Left hindlimb (tissue), 1 donor: ENCODE data around the gene FCHSD2.
"Not testable (repeated sequence)": the region's sequence is repeated elsewhere in the genome, so short reads cannot be mapped to it uniquely, and the experiment has no call there.

Experiments
- DNase-seq: peaks from one replicate; pipeline ENCODE4 v3.0.0-alpha.2; 2018

The FCHSD2 gene

DNA sequence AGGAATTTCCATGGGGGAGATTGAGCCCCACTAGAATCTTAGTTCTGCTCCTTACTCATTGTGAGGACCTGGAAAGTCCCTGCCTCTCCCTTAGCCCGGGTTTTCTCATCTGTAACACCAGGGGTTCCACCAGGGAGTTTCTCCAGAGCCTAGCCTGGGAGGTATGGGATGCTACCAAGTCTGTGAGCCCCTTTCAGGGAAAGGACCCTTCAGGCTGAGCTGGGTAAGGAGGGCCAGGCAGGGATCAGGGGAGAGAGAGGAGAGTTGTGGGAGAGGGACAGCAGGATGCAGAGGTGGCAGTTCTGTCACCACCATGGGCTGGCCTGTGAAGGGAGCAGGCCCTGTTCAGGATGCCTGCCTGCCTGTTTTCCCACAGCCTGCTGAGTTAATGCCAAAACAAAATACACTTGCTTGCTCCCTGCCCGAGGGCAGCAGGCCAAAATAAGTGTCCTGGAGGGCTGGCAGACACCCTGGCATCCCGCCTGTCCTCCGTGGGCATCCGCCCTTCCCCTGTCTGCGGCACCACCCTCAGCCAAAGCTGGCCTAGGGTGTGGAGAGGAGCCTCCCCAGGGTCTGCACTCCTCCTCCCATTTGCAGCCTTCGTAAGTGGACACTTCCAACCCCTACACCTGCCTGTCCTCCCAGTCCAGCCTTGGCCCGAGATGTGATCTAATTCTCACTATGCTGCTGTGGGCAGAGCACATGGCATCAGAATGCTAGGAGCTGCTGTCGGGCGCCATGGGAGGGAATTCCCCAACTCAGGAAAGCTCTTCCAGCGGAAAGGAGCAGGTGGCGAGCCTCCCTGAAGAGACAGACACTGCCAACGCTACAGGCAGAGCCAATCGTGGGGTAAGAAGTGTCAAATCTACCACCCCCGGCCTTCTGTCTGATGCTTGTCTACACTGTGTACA, 5.9 kb upstream of the FCHSD2 start:
- no peak for DNase-seq

DNA sequence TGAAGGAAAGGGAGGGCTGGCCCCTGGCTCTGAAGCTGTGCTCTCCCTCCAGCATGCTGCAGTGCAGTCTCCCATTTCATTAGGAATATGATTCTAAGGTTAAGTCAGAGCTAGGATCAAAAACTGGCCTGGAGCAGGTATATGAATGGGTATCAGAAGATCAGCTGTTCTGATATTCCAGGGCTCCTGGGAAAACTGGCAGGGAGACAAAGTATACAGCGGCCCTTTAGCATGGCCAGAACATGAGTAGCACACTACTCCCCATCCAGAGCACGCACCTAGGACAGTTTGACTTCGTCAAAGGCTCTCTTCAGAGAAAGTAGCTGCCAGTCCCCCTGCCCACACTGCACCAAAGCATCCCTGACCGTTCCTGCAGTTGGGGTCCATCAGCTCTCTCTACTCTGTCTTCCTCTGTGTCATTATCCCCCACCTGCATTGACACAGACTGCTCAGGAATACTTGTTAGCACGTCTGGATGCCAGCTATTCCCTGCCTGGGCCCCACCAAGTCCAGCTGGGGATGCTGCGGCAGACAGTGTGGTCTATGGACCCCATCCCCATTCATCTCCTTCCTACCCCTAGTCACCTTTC, 4.0 kb upstream of the FCHSD2 start:
- DNase-seq = no peak

DNA sequence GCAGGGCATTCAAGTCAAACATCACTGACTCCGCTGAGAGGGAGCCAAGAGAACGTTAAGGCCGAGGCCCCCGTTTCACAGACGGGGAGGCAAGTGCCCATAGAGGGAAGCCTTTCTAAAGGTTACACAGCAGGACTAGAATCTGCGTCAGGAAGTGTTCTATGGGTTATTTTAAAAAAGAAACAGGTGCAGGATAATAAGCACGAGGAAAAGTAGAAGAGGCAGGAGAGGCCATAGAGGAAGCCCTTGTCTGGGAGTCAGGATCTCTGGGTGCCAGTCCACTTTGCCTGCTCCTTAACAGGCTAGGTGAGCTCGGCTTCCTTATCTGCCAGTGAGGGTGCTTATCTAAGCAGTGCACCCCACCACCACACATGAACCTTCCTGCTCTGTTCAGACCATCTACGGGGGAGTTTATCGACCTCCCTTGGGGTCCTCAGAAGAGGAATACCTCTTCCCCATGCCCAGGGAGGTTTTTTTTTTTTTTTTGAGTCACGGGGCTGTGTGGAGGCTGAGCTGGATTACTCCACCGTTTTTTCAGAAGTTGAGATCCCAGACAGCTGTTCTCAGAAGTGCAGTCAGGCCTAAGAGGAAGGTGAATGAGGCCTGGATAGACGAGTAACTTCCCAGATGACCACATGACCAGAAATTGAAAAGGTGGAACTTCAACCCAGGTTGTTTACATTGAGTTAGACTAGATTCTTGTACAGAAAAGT, 1.2 kb upstream of the FCHSD2 start:
- DNase-seq = no peak

DNA sequence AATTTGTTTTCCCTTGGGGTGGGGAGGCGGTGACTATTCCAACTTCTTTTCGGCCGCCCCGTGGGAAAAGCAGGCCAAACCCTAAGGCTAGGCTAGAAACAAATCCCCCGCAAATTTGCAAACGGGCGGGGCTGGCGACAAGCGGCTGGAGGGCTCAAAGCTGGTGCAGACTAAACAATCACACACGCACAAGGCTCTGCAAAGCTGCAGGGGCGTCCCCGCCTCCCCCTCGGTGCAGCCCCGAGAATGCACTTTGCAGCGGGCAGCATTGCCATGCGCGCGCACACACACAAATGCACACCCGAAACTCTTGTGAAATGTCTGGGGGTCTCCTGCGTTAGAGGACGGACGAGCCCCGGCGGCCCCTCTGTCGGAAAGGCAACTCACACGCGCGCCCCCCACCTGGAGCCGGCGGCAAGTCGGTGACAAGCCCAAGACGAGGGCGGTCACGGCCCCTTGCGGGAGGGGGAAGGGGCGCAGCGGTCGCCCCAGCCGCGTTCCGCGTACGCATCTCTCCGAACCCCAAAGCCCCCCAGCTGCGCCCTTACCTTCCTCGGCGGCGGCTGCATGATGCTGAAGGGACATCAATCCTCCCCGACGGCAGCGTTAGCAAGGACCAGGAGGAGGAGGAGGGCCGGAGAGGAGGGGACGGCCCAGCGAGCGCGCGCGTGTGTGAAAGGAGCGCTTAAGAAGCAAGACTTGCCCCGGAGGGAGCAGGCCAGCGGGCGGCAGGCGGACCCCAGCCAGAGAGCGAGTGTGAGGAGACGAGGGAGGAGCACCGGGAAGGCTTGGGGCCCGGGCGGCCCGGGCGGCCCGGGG, 600 bp downstream of the FCHSD2 start:
- DNase-seq = peak; percentile 89

DNA sequence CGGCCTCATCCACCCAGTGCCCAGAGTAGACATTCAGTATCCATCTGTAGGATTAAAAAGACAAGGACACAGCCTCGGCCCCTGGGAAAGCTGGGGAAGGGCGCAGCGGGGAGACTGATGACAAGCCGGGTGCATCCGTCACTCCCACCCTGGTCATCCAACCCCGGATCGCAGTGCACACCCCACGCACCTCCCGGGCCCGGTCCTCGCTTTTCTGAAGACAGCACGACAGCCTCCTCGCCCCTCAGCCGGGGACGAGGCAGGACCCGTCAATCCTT, 1.1 kb downstream of the FCHSD2 start:
- DNase-seq = no peak

DNA sequence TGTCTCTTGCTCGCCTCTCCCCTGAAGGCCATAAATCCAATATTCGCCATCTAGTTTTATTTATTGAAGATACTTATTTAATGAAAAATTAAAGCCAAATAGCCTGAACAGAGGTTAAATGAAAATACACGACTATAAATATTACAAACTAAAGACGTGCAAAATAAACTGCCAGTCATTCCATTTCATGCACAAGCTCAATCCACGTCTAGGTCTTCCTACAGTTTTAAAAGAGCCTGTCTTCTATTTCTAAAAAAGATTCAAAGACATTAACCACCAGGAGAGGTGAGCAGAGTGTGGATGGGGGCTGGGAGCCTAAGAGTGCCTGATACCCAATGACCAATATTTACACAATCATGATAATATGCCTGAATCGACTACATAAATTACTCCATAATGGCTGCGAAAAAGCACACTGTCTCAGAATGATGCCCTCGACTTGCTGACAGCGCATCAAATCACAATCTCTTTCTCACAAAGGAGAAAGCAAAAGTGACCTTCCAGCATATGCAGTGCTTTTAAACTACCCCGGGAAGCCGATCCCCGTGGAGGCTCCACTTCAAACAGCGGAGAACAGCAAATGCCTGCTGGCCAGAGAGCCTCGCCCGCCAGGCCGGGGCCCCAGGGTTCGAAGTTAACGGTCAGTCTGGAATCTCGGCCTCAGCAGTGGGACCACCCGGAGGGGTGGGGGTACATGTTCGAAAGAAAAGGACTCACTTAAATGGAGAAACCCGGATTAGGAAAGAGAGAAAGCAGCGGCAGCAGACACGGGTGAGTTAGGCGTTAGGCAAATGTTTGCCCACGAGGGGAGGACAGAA, 1.7 kb downstream of the FCHSD2 start:
- no peak for DNase-seq

DNA sequence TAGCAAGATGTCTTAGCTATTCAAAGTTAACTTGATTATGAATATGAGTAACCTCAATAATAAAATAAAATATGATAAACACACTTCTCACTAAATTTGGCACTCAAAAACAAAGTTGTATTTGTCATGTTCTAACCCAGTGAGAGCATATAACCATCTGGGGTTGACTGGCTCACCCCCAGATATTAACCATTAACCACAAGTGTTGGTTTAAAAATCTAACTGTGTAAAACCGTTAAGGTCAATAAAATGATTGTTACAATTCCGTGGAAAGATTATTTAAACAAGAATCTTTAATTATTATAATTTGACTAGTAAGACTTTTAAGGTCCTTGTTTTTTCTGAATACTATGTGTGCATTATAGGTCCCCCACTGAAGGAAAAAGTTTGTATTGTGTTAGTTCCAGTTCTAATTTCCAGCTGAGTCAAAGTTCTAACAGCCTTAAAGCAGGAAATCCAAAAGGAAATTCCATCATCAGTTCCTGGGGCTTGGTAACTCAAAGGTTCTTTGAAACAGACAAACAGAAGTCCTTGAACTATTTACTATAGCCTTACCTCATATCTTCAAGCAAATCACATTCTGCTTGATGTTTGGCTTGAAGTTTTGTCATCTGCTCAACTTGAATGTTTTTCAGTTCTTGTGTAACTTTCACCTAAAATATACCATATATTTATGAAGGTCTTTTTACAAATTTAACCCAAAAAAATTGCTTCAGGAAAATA, 2.5 kb downstream of the FCHSD2 start:
- DNase-seq = no peak

DNA sequence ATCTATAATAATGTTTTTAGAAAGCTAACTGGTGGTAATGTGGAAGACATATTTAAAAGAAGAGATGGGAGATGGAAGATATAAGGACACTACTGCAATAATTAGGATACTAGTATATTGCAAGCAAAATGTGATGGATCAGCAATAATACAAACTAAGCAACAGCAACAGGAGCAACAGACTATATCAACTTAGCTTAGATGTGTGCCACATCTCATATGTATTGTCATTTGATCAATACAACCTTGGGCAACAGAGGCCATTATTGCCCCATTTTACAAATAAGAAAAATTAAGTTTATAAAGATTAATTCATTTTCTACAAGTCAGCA, 4.2 kb downstream of the FCHSD2 start:
- no peak for DNase-seq

DNA sequence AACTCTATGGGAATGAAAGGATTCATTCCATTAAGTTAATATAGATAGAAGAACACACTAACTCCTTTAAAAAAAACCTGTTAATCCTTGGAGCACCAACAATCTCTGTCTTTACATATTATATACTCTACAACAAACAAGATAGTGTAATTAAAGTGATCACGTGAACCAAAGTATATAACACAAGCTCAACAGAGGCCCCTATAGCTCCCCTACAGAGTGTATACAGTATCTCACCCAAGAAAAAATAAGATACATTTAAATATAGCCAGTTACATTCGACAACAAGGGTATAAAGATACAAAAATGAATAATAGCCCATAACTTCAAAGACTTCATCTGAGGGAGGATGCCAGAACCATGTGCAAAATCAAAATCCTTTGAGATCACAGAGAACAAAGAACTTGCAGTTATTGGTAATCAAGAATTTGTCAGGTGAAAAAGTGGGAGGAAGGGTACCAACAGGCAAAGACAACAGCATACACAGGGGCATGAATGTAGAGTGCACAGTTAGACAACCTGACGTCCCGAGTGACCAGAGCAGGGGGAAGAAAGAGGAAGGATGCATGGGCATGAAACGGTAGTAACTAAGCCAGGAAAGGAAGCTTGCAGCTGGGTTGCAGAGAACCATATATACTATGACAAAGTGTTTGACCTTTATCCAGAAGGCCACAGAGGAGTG, 4.7 kb downstream of the FCHSD2 start:
- no peak for DNase-seq

DNA sequence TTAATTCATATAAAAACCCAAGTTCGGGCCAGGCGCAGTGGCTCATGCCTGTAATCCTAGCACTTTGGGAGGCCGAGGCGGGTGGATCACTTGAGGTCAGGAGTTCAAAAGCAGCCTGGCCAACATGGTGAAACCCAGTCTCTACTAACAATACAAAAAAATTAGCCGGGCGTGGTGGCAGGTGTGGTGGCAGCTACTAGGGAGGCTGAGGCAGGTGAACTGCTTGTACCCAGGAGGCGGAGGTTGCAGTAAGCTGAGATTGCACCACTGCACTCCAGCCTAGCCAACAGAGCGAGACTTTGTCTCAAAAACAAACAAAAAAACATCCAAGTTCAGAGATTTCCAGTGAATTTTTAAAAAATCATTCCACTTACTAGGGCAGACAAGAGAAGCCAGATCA, 5.4 kb downstream of the FCHSD2 start:
- not testable (repeated sequence) for DNase-seq

DNA sequence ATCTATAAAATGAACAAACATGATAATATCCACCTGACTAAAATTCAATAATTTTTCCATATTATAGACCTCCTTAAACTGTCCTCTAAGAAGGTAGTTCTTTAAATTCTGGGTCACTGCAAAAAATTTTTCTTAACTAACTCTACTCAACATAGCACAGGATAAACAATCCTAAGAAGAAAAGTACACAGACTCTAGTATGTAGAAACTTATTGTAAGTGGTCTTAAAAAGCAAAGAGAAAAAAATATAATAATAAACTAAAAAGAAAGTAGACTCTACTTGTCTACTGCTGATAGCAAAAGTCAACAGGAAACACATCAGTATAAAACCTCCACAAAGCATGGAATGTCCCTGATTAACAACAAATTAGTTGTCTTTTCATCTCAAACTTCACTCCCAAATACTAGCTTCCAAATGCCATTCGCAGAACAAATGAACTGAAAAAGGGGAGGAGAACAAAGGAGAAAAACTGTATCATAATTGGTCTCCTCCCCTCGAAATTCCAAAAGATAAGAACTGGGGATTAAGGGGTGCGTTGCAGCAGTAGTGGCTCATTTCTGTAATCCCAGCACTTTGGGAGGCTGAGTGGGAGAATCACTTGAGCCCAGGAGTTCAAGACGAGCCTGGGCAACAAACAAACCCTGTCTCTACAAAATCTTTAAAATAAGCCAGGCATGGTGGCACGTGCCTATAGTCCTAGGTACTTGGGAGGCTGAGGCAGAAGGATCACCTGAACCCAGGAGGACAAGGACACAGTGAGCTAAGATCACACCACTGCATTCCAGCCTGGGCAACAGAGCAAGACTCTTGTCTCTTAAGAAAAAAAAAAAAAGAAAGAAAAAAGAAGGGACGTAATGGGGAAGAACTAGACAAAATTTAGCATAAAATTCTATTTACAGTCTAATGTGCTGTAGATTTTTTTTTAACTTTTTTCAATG, 6.5 kb downstream of the FCHSD2 start:
- no peak for DNase-seq

DNA sequence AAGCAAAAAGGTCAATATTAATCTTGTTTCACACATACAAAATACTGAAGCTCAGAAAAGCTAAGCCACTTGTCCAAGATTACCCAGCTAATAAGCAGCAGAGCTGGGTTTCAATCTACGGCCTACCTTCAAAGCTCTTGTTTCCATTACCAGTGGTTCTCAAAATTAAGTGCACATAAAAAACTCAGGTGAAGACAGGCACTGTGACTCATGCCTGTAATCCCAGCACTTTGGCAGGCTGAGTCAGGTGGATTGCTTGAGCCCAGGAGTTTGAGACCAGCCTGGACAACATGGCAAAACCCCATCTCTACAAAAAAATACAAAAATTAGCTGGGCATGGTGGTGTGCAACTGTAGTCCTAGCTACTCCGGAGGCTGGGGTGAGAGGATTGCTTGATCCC, 9.8 kb downstream of the FCHSD2 start:
- not testable (repeated sequence) for DNase-seq

DNA sequence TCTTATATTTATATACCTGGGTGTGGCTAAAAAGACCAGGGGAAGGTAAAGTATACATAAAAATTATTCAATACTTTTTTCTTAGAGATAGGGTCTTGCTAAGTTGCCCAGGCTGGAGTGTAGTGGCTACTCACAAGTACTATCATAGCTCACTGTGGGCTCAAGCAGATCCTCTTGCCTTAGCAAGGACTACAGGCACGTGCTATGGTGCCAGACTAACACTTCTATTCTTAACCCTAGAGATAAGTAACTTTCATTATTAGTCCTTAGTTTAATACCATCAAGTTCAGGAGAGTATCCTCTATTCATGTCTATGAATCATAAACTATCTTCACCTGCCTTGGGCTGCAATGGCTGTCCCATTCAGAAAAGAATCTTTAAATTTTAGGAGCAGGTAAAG, 11.9 kb downstream of the FCHSD2 start:
- no peak for DNase-seq

DNA sequence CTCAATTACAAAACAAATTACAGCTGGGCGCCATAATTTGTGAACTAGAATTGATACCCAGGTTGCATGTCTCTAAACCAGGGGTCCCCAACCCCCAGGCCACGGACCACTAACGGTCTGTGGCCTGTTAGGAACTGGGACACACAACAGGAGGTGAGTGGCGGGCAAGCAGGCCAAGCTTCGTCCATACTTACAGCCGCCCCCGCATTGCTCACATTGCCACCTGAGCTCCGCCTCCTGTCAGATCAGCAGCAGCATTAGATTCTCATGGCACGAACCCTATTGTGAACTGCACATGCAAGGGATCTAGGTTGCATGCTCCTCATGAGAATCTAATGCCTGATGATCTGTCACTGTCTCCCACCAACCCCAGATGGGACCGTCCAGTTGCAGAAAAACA, 12.9 kb downstream of the FCHSD2 start:
- no peak for DNase-seq

DNA sequence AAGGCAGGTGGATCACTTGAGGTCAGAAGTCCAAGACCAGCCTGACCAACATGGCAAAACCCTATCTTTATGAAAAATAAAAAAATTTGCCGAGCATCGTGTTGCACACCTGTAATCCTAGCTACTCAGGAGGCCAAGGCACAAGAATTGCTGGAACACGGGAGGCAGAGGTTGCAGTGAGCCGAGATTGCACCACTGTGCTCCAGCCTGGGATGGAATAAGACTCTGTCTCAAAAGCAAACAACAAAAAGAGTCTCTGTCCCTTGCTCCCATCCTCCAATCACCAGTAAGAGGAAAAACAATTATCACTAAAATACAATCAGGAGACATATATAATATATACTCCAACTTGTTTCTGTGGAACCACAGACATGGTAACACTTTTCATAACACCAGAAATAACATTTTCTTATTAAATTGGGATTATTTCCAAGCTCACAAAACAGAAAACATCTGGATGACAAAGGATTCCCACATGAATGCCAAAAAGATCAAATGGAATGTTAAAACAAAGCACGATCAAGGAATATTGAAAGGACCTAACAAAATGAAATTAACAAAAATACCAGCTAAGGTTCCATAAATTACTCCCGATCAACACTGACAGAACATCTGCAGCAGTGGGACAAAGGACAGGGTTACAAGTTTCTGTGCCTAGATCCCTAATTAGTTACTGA, 15.2 kb downstream of the FCHSD2 start:
- no peak for DNase-seq

DNA sequence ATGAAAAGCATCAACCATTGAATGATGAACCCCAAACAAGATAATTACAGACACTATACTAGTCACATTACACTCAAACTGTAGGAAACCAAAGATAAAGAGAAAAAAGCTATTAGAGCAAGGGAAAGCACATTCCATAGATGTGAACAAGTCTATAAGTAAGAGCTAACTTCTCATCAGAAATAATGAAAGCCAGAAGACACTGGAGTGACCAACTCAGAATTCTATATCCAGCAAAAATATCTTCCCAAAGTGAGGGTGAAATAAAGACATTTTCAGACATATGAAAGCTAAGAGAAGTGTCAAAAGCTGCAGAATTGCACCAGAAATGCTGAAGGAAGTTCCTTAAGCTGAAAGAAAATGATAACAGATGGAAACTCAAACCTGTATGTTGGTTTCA, 17.3 kb downstream of the FCHSD2 start:
- no peak for DNase-seq

DNA sequence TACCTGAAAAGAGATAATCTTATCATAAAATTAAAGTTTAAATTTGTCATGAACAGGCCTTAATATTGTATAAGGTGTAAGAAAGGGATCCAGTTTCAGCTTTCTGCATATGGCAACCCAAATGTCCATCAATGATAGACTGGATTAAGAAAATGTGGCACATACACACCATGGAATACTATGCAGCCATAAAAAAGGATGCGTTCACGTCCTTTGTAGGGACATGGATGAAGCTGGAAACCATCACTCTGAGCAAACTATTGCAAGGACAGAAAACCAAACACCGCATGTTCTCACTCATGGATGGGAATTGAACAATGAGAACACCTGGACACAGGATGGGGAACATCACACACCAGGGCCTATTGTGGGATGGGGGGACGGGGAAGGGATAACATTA, 18.2 kb downstream of the FCHSD2 start:
- DNase-seq = not testable (repeated sequence)

DNA sequence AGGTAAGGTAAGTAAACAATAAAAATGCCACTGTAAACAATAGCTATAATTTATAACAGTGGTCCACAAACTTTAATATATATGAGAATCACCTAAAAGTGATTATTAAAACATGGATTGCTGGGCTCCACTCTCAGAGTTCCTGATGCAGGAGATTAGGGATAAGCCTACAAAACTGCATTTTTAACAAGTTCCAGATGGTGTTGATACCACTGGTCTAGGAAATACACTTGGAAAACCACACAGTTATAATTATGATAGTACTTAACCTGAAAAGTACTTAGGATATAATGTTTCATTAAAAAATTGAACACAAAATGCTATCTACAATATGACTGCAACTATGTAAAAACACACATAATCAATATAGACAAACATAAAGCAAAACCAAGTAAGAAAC, 20.4 kb downstream of the FCHSD2 start:
- no peak for DNase-seq

DNA sequence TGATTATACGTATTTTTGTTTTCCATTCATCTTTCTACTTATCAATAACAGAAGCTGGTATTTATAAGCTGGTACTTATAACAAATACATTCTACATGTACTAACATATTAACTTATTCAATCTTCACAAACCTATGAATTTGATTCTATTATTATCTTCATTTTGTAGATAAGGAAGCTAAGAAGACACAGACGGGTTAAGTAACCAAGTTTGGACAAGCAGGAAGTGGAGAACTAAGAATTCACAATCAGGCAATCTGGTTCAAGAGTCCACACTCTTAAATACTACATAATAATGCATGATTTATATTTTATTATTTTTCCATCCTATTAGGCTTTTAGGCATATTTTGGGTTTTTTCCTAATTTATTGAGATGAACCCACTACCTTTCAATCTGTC, 25.0 kb downstream of the FCHSD2 start:
- no peak for DNase-seq
